Measurements from ENCODE around the gene GET4. TPM values are rescaled to one million over a fixed set of nuclear protein-coding genes. Genes with fewer than 3 reads are reported as not detected.
A peak's percentile ranks its signal among the peaks of the same experiment; 100 is the strongest.

GET4 gene
- polyA plus RNA-seq, 1 of the 3 experiments (the other 2 are of a cell fraction) = 63.1 TPM

DNA sequence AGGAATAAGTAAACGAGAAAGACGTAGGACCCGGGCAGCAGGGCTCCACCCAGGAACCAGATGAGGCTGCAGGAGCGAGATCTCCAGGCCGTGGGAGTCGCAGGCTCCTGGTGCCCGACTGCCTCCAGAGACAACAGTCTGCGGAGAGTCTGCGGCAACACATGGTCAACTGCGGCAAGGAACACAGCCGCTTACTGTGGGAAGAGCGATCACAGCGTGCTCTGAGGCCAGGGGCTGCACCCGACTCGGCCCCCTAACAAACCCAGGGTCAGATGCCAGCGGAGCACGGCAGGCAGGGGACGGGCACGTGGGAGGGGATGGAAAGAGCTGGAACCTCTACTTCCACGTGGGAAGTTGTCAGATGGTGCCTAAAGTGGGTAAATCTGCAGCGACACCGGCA, 26.6 kb downstream of the GET4 start:
- Histone ChIP-seq H3K4me3 (ENCODE audit: low read depth in 2 of 2, low read length in 1 of 2) (no peak overlapping the region), H3K4me1 (ENCODE audit: control insufficient read depth in 1 of 2, insufficient read depth in 2 of 2, low read depth in 1 of 2, low read length in 1 of 2) (peaks cover 13 to 14% of the 10 kb centered on the region in 2 experiments; a peak in 3 of 4 replicates), H3K9ac (no peak overlapping the region), H3K79me2 (ENCODE audit: insufficient read depth) (no peaks in the 10 kb centered on the region), H3K4me2 (no peak overlapping the region), H3F3A (replicated peaks; ENCODE audit: insufficient read depth) (peaks cover 4% of the 10 kb centered on the region), H3K9me2 (no peaks in the 10 kb centered on the region), H2AFZ (ENCODE audit: low read depth) (no peak overlapping the region), H3K27me3 (ENCODE audit: insufficient read depth) (no peaks in the 10 kb centered on the region), H3K36me3 (replicated peaks in 1 of 2; ENCODE audit: control insufficient read depth in 1 of 2, insufficient read depth in 2 of 2, low read length in 1 of 2) (peaks cover 0 to 2% of the 10 kb centered on the region in 2 experiments), H3K27ac (ENCODE audit: low read depth in 2 of 2, low read length in 1 of 2) (no peak overlapping the region), H3K9me3 (no peaks in the 10 kb centered on the region), H4K20me1 (ENCODE audit: insufficient read depth) (no peaks in the 10 kb centered on the region)
- DNase-seq = no peak
- CTCF ChIA-PET = interaction anchor here (1.4 to 1.7 kb wide), 3 partner anchors 28 to 163 kb away, joined by 4 to 10 read pairs (median 5); no protein-coding TSS in a partner anchor
- POLR2A ChIA-PET = no interaction called here
- 89% methylated on average over 22 of the region's 22 CpGs for WGBS (ENCODE audit: low lambda C conversion rate)
- TF ChIP-seq GATA2 (CRISPR knock-in tag; IDR thresholded peaks at IDR 0.05) (no peak), RFX5 (IDR thresholded peaks at IDR 0.05; ENCODE audit: low read length) (no peak), FOSL2 (IDR thresholded peaks at IDR 0.05; ENCODE audit: borderline replicate concordance, low read depth) (no peak), TEAD4 (IDR thresholded peaks at IDR 0.05; ENCODE audit: borderline replicate concordance, insufficient read depth) (no peak)

GRCh38 chr7:903921-904755, 27.8 kb downstream of the GET4 start:
- CTCF ChIA-PET = interaction anchor here (1.1 to 1.7 kb wide), 4 partner anchors 26 to 162 kb away, joined by 3 to 10 read pairs (median 4); no protein-coding TSS in a partner anchor
- 91% methylated on average over 27 of the region's 37 CpGs for WGBS (ENCODE audit: low lambda C conversion rate)

DNA sequence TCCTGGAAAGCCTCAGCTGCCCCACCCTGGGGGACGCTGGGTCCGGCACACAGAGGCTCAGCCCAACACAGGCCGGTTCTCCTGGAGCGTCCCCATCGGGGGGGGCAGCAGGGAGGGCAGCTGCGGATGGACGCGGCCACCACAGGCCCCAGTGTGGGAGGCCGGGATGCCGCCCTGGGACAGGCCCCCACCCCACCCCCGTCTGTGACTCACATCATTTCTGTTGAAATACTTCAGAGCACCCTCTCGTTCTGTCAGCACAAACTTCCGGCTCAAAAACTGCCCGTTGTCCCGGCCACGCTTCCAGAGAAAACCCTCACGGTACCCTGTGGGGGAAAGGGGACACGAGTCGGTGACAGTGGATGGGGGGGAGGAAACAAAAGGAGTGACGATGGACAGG, 28.5 kb downstream of the GET4 start:
- H2AFZ ChIP-seq (ENCODE audit: low read depth) = peak overlapping the region; percentile 71
- 11% methylated on average over 17 of the region's 20 CpGs for WGBS (ENCODE audit: low lambda C conversion rate)
- no peak overlapping the region for H3K27ac ChIP-seq (ENCODE audit: low read depth in 2 of 2, low read length in 1 of 2)
- no peak for DNase-seq
- H3K4me3 ChIP-seq (ENCODE audit: low read depth in 2 of 2, low read length in 1 of 2) = peak overlapping the region in 1 of 2 experiments; percentile 7; a peak in 1 of 4 replicates
- H3K9me3 ChIP-seq = no peaks in the 10 kb centered on the region
- H3K36me3 ChIP-seq (replicated peaks in 1 of 2; ENCODE audit: control insufficient read depth in 1 of 2, insufficient read depth in 2 of 2, low read length in 1 of 2) = no peaks in the 10 kb centered on the region
- peaks cover 7% of the 10 kb centered on the region for H3F3A ChIP-seq (replicated peaks; ENCODE audit: insufficient read depth)
- H3K27me3 ChIP-seq (ENCODE audit: insufficient read depth) = no peaks in the 10 kb centered on the region
- H3K9me2 ChIP-seq = no peaks in the 10 kb centered on the region
- no peaks in the 10 kb centered on the region for H4K20me1 ChIP-seq (ENCODE audit: insufficient read depth)
- ChIA-PET CTCF (interaction anchor here (1.1 kb wide), 1 partner anchor 50 kb away, joined by 3 read pairs; no protein-coding TSS in a partner anchor), POLR2A (no interaction called here)
- H3K4me2 ChIP-seq = peak overlapping the region; percentile 73
- no peaks in the 10 kb centered on the region for H3K79me2 ChIP-seq (ENCODE audit: insufficient read depth)
- peaks cover 14 to 16% of the 10 kb centered on the region in 2 experiments; a peak in 3 of 4 replicates for H3K4me1 ChIP-seq (ENCODE audit: control insufficient read depth in 1 of 2, insufficient read depth in 2 of 2, low read depth in 1 of 2, low read length in 1 of 2)
- H3K9ac ChIP-seq = peak overlapping the region; percentile 60
- no peak for TF ChIP-seq MXI1 (IDR thresholded peaks at IDR 0.05; ENCODE audit: low read depth, low read length)
- TF ChIP-seq, protein P1, sequence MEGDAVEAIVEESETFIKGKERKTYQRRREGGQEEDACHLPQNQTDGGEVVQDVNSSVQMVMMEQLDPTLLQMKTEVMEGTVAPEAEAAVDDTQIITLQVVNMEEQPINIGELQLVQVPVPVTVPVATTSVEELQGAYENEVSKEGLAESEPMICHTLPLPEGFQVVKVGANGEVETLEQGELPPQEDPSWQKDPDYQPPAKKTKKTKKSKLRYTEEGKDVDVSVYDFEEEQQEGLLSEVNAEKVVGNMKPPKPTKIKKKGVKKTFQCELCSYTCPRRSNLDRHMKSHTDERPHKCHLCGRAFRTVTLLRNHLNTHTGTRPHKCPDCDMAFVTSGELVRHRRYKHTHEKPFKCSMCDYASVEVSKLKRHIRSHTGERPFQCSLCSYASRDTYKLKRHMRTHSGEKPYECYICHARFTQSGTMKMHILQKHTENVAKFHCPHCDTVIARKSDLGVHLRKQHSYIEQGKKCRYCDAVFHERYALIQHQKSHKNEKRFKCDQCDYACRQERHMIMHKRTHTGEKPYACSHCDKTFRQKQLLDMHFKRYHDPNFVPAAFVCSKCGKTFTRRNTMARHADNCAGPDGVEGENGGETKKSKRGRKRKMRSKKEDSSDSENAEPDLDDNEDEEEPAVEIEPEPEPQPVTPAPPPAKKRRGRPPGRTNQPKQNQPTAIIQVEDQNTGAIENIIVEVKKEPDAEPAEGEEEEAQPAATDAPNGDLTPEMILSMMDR (IDR thresholded peaks at IDR 0.05) = no peak
- no peak for TF ChIP-seq RFX5 (IDR thresholded peaks at IDR 0.05; ENCODE audit: low read length)
- TF ChIP-seq SMC3 (IDR thresholded peaks at IDR 0.05; ENCODE audit: low read depth, low read length) = no peak
- peak; percentile 40; the same call in 1 of the 2 replicates for TF ChIP-seq MAX (IDR thresholded peaks at IDR 0.05; ENCODE audit: low read depth)
- TF ChIP-seq, protein P2, sequence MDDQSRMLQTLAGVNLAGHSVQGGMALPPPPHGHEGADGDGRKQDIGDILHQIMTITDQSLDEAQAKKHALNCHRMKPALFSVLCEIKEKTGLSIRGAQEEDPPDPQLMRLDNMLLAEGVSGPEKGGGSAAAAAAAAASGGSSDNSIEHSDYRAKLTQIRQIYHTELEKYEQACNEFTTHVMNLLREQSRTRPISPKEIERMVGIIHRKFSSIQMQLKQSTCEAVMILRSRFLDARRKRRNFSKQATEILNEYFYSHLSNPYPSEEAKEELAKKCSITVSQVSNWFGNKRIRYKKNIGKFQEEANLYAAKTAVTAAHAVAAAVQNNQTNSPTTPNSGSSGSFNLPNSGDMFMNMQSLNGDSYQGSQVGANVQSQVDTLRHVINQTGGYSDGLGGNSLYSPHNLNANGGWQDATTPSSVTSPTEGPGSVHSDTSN (IDR thresholded peaks at IDR 0.05) = peak; percentile 74
- TF ChIP-seq USF2 (IDR thresholded peaks at IDR 0.05; ENCODE audit: borderline replicate concordance, low read depth, low read length) = no peak

More at GRCh38 chr7:903921-904755, 27.8 kb downstream of the GET4 start:
- peak overlapping the region; percentile 73 for H3K4me2 ChIP-seq
- peaks cover 7% of the 10 kb centered on the region for H3F3A ChIP-seq (replicated peaks; ENCODE audit: insufficient read depth)
- H4K20me1 ChIP-seq (ENCODE audit: insufficient read depth) = no peaks in the 10 kb centered on the region
- H3K36me3 ChIP-seq (replicated peaks in 1 of 2; ENCODE audit: control insufficient read depth in 1 of 2, insufficient read depth in 2 of 2, low read length in 1 of 2) = no peaks in the 10 kb centered on the region
- no peak overlapping the region for H3K27ac ChIP-seq (ENCODE audit: low read depth in 2 of 2, low read length in 1 of 2)
- H3K4me1 ChIP-seq (ENCODE audit: control insufficient read depth in 1 of 2, insufficient read depth in 2 of 2, low read depth in 1 of 2, low read length in 1 of 2) = peaks cover 13 to 14% of the 10 kb centered on the region in 2 experiments; a peak in 3 of 4 replicates
- H3K4me3 ChIP-seq (ENCODE audit: low read depth in 2 of 2, low read length in 1 of 2) = peak overlapping the region in 1 of 2 experiments; percentile 7; a peak in 1 of 4 replicates
- TF ChIP-seq FOSL2 (IDR thresholded peaks at IDR 0.05; ENCODE audit: borderline replicate concordance, low read depth) (no peak), YY1 (IDR thresholded peaks at IDR 0.05; ENCODE audit: low read depth) (no peak)
- POLR2A ChIA-PET = no interaction called here
- H2AFZ ChIP-seq (ENCODE audit: low read depth) = peak overlapping the region; percentile 71
- no peaks in the 10 kb centered on the region for H3K27me3 ChIP-seq (ENCODE audit: insufficient read depth)
- H3K9me3 ChIP-seq = no peaks in the 10 kb centered on the region
- no peak for DNase-seq
- H3K9me2 ChIP-seq = no peaks in the 10 kb centered on the region
- H3K79me2 ChIP-seq (ENCODE audit: insufficient read depth) = no peaks in the 10 kb centered on the region
- peak overlapping the region; percentile 60 for H3K9ac ChIP-seq
